ENCODE measurements around the gene COL13A1. TPM values are rescaled to one million over a fixed set of nuclear protein-coding genes. Genes with fewer than 3 reads are reported as not detected.

The COL13A1 gene
- total and polyA plus RNA-seq, 2 donors, result 0.19 to 0.96 TPM

DNA sequence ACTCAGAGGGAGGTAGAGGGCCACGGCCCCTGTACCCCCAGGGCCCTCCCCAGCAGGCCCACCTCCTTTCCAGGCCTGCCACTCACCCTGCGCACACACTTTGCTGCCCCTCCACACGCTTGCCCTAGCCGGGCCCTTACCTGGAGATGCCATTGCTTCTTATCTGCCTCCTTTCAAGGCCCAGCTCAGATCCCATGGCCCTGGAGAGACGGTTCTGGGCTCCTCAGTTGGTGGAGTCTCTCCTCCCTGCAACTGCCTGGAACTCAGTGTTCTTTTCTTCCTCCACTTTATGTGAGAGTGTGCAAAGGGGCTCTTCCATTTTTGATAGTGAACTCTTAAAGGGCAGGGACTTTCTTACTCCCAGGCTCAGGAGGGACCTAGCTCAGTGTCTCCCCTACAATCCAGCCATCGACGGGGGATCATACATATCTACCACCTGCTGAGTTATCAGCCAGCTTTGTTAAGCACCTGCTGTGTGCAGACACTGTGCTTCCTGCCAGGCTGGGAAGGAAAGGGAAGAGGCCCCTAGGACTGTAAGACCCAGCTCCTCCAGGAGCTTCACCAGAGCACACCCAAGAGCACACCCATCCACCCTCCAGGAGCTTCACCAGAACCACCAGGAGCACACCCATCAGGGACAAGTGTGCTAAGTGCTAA lies 161.6 kb downstream of the COL13A1 start:
- no peak for DNase-seq (ENCODE audit: low read depth in 6 of 9, low spot score in 9 of 9)
- Histone ChIP-seq H3K36me3 (ENCODE audit: control insufficient read depth in 2 of 2, insufficient read depth in 2 of 2, low read length in 1 of 2) (no peaks in the 10 kb centered on the region), H3K9me3 (ENCODE audit: control insufficient read depth in 2 of 2, insufficient read depth in 1 of 2, low read length in 1 of 2) (no peaks in the 10 kb centered on the region), H3K4me3 (ENCODE audit: low read length in 2 of 2) (no peak overlapping the region), H3K27ac (ENCODE audit: low read depth in 1 of 2, low read length in 1 of 2) (no peak overlapping the region), H3K27me3 (ENCODE audit: control insufficient read depth in 2 of 2, insufficient read depth in 1 of 2, low read length in 1 of 2) (no peaks in the 10 kb centered on the region), H3K4me1 (ENCODE audit: control insufficient read depth in 2 of 2, insufficient read depth in 2 of 2, low read length in 2 of 2) (peaks cover 0 to 2% of the 10 kb centered on the region in 2 donors)
- 79% methylated on average over 7 of the region's 7 CpGs for WGBS

DNA sequence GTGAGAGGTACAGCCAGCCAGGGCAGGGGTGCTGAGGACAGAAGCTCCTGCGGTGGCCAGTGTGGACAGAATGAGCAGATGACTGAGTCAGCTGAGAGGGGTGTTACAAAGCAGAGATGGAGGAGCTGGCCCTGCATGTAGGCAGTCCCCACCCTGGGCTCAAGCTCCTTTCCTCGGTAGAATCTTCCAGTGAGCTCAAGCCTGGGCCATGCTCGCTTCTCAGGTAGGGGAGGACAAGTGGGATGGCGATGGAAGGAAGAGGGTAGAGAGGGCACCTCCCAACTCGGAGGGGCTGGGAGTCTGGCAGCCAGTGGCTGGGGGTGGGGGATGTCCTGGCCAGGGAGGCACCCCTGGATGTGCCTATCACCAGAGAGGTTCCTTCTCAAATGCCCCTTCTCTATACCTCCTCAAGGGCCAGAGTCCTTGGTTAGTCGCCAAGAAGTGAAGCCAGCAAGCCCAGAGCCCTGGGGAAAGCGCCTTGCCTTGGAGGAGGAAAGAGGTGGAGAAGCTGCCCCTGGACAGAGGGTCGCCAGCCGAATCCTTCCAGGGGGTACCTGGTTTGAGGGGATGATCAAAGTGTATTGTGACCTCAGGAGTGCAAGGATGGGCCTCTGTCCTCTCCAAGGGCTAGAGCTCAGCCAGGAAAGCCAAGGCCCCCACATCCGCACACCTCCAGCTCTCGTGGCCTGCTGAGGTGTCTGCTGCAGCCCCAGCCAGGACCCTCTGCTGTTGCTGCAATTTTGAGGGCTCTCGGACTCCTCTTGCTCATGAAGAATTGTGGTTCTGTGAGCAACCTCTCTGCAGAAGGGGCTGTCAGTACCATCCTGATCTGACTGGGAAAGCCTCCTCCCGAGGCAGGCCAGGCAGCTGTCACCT lies 162.4 kb downstream of the COL13A1 start:
- H3K4me1 ChIP-seq (ENCODE audit: control insufficient read depth in 2 of 2, insufficient read depth in 2 of 2, low read length in 2 of 2), result peaks cover 0 to 2% of the 10 kb centered on the region in 2 donors
- H3K9me3 ChIP-seq (ENCODE audit: control insufficient read depth in 2 of 2, insufficient read depth in 1 of 2, low read length in 1 of 2), result no peaks in the 10 kb centered on the region
- H3K36me3 ChIP-seq (ENCODE audit: control insufficient read depth in 2 of 2, insufficient read depth in 2 of 2, low read length in 1 of 2), result no peaks in the 10 kb centered on the region
- no peak overlapping the region for H3K4me3 ChIP-seq (ENCODE audit: low read length in 2 of 2)
- 95% methylated on average over 13 of the region's 13 CpGs for WGBS
- no peaks in the 10 kb centered on the region for H3K27me3 ChIP-seq (ENCODE audit: control insufficient read depth in 2 of 2, insufficient read depth in 1 of 2, low read length in 1 of 2)
- no peak for DNase-seq (ENCODE audit: low read depth in 6 of 9, low spot score in 9 of 9)
- no peak overlapping the region for H3K27ac ChIP-seq (ENCODE audit: low read depth in 1 of 2, low read length in 1 of 2)

DNA sequence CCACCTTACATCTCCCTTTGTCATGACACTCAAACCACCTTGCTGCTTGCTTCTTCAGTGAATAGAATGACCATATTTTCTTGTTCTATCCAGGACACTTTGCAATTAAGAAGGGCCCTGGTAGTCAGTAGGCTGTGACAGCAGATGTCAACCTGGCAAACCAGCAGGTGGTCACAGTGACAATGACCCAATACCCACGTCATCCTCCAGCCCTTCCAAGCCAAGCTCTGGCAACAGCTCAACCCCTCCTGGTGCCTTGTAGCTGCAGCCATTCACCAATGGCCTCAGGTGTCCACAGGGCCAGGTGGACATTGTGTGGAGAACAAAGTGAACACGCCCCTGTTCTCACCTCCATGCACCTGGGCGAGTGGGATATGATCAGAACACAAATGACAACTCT lies 163.4 kb downstream of the COL13A1 start:
- no peaks in the 10 kb centered on the region for H3K9me3 ChIP-seq (ENCODE audit: control insufficient read depth in 2 of 2, insufficient read depth in 1 of 2, low read length in 1 of 2)
- no peaks in the 10 kb centered on the region for H3K36me3 ChIP-seq (ENCODE audit: control insufficient read depth in 2 of 2, insufficient read depth in 2 of 2, low read length in 1 of 2)
- no peaks in the 10 kb centered on the region for H3K27me3 ChIP-seq (ENCODE audit: control insufficient read depth in 2 of 2, insufficient read depth in 1 of 2, low read length in 1 of 2)
- peaks cover 0 to 2% of the 10 kb centered on the region in 2 donors for H3K4me1 ChIP-seq (ENCODE audit: control insufficient read depth in 2 of 2, insufficient read depth in 2 of 2, low read length in 2 of 2)
- no peak overlapping the region for H3K4me3 ChIP-seq (ENCODE audit: low read length in 2 of 2)
- H3K27ac ChIP-seq (ENCODE audit: low read depth in 1 of 2, low read length in 1 of 2), result no peak overlapping the region
- no peak for DNase-seq (ENCODE audit: low read depth in 6 of 9, low spot score in 9 of 9)
- 91% methylated on average over 3 of the region's 3 CpGs for WGBS

DNA sequence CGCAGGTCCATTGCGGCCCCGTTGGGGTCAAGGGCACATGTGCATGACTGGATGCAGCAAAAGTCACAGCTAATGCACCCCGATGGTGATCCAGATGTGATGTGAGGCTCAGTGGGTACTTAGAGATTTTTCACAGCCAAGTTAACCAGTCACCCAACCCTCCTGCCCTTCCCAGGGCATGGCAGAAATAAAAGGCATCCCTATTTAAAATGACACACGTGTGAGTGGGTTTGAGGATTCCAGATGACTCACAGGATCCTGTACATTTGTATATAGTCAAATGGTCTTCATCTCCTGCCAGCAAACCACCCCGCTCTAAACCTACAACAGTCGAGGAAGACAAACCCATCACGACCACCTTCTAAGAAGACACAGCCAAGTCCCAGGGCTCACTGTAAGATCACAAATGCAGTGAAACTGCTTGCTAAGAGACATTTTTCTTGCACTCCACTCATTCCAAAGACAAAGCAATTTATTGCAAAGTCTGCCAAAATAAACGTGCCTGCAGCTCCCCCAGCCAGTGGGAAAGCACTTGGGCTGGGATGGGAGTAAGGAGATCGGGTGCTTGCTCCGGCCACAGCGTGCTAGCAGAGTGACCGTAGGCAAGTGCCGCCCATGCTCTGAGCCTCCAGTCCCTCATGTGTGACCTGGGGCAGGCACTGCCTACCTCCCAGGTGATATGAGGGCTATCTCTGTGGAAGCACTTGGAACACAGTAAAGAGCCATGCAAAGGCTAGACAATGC lies 164.4 kb downstream of the COL13A1 start:
- H3K4me1 ChIP-seq (ENCODE audit: control insufficient read depth in 2 of 2, insufficient read depth in 2 of 2, low read length in 2 of 2), result peaks cover 0 to 2% of the 10 kb centered on the region in 2 donors
- no peak overlapping the region for H3K4me3 ChIP-seq (ENCODE audit: low read length in 2 of 2)
- WGBS, result 94% methylated on average over 14 of the region's 14 CpGs
- H3K27ac ChIP-seq (ENCODE audit: low read depth in 1 of 2, low read length in 1 of 2), result no peak overlapping the region
- no peak for DNase-seq (ENCODE audit: low read depth in 6 of 9, low spot score in 9 of 9)
- no peaks in the 10 kb centered on the region for H3K9me3 ChIP-seq (ENCODE audit: control insufficient read depth in 2 of 2, insufficient read depth in 1 of 2, low read length in 1 of 2)
- no peaks in the 10 kb centered on the region for H3K27me3 ChIP-seq (ENCODE audit: control insufficient read depth in 2 of 2, insufficient read depth in 1 of 2, low read length in 1 of 2)
- no peaks in the 10 kb centered on the region for H3K36me3 ChIP-seq (ENCODE audit: control insufficient read depth in 2 of 2, insufficient read depth in 2 of 2, low read length in 1 of 2)

DNA sequence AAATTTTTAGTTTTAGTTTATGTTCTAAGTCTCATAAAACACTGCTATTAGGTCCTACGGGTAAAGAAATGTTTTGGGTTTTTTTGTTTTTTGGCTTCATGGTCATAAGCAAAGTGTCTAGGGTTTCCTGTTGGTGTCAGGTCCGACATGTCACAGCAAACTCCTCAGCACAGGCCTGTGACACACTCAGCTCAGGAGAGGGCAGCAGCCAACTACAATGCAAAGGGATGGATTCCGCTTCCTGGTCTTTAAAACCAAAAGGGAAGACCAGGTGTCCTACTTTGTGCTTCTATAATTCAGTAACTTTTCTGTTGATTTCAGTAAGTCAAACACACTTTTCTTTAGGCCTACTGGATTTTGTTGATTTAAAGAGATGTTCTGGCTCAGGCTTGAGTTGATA lies 167.1 kb downstream of the COL13A1 start:
- Histone ChIP-seq H3K4me1 (ENCODE audit: control insufficient read depth in 2 of 2, insufficient read depth in 2 of 2, low read length in 2 of 2) (no peaks in the 10 kb centered on the region), H3K27ac (ENCODE audit: low read depth in 1 of 2, low read length in 1 of 2) (no peak overlapping the region), H3K4me3 (ENCODE audit: low read length in 2 of 2) (no peak overlapping the region), H3K27me3 (ENCODE audit: control insufficient read depth in 2 of 2, insufficient read depth in 1 of 2, low read length in 1 of 2) (no peaks in the 10 kb centered on the region), H3K9me3 (ENCODE audit: control insufficient read depth in 2 of 2, insufficient read depth in 1 of 2, low read length in 1 of 2) (no peaks in the 10 kb centered on the region), H3K36me3 (ENCODE audit: control insufficient read depth in 2 of 2, insufficient read depth in 2 of 2, low read length in 1 of 2) (no peaks in the 10 kb centered on the region)
- DNase-seq (ENCODE audit: low read depth in 6 of 9, low spot score in 9 of 9), result no peak
- WGBS, result 77% methylated on average over 3 of the region's 3 CpGs

- no peak overlapping the region for H3K4me3 ChIP-seq (ENCODE audit: low read length in 2 of 2)
- H3K9me3 ChIP-seq (ENCODE audit: control insufficient read depth in 2 of 2, insufficient read depth in 1 of 2, low read length in 1 of 2), result no peaks in the 10 kb centered on the region
- 95% methylated on average over 3 of the region's 3 CpGs for WGBS
- DNase-seq (ENCODE audit: low read depth in 6 of 9, low spot score in 9 of 9), result no peak
- H3K27me3 ChIP-seq (ENCODE audit: control insufficient read depth in 2 of 2, insufficient read depth in 1 of 2, low read length in 1 of 2), result no peaks in the 10 kb centered on the region
- H3K4me1 ChIP-seq (ENCODE audit: control insufficient read depth in 2 of 2, insufficient read depth in 2 of 2, low read length in 2 of 2), result no peaks in the 10 kb centered on the region
- H3K27ac ChIP-seq (ENCODE audit: low read depth in 1 of 2, low read length in 1 of 2), result no peak overlapping the region
- no peaks in the 10 kb centered on the region for H3K36me3 ChIP-seq (ENCODE audit: control insufficient read depth in 2 of 2, insufficient read depth in 2 of 2, low read length in 1 of 2)
Observed at GRCh38 chr10:69969977-69970376, 168.3 kb downstream of the COL13A1 start.

- WGBS, result 97% methylated on average over 3 of the region's 3 CpGs
- Histone ChIP-seq H3K27ac (ENCODE audit: low read depth in 1 of 2, low read length in 1 of 2) (no peak overlapping the region), H3K9me3 (ENCODE audit: control insufficient read depth in 2 of 2, insufficient read depth in 1 of 2, low read length in 1 of 2) (no peaks in the 10 kb centered on the region), H3K4me1 (ENCODE audit: control insufficient read depth in 2 of 2, insufficient read depth in 2 of 2, low read length in 2 of 2) (no peaks in the 10 kb centered on the region), H3K27me3 (ENCODE audit: control insufficient read depth in 2 of 2, insufficient read depth in 1 of 2, low read length in 1 of 2) (no peaks in the 10 kb centered on the region), H3K4me3 (ENCODE audit: low read length in 2 of 2) (no peak overlapping the region), H3K36me3 (ENCODE audit: control insufficient read depth in 2 of 2, insufficient read depth in 2 of 2, low read length in 1 of 2) (no peaks in the 10 kb centered on the region)
- DNase-seq (ENCODE audit: low read depth in 6 of 9, low spot score in 9 of 9), result no peak
Observed at GRCh38 chr10:69972981-69973397, 171.3 kb downstream of the COL13A1 start.

- no peaks in the 10 kb centered on the region for H3K9me3 ChIP-seq (ENCODE audit: control insufficient read depth in 2 of 2, insufficient read depth in 1 of 2, low read length in 1 of 2)
- H3K36me3 ChIP-seq (ENCODE audit: control insufficient read depth in 2 of 2, insufficient read depth in 2 of 2, low read length in 1 of 2), result no peaks in the 10 kb centered on the region
- no peak for DNase-seq (ENCODE audit: low read depth in 6 of 9, low spot score in 9 of 9)
- H3K4me1 ChIP-seq (ENCODE audit: control insufficient read depth in 2 of 2, insufficient read depth in 2 of 2, low read length in 2 of 2), result no peaks in the 10 kb centered on the region
- no peak overlapping the region for H3K4me3 ChIP-seq (ENCODE audit: low read length in 2 of 2)
- no peak overlapping the region for H3K27ac ChIP-seq (ENCODE audit: low read depth in 1 of 2, low read length in 1 of 2)
- no peaks in the 10 kb centered on the region for H3K27me3 ChIP-seq (ENCODE audit: control insufficient read depth in 2 of 2, insufficient read depth in 1 of 2, low read length in 1 of 2)
Observed at GRCh38 chr10:69973678-69974077, 172.0 kb downstream of the COL13A1 start.

All from thymus (tissue), 11 donors.